ENCODE measurements around the gene CACNG4.

GRCh38 chr17:66928949-66929348 is 35.6 kb upstream of the CACNG4 start:
- TF ChIP-seq CTCF (IDR thresholded peaks at IDR 0.05 in 2 of 3, conservative IDR thresholded peaks at IDR 0.05 in 1 of 3; ENCODE audit: borderline replicate concordance in 1 of 3, insufficient read depth in 1 of 3, low read depth in 2 of 3, low read length in 2 of 3) (no peak), RAD21 (IDR thresholded peaks at IDR 0.05; ENCODE audit: low read depth) (no peak), TCF7L2 (IDR thresholded peaks at IDR 0.05; ENCODE audit: borderline replicate concordance, extremely low read depth, insufficient read depth, insufficient read length) (no peak), SRF (IDR thresholded peaks at IDR 0.05; ENCODE audit: low read depth) (no peak)

All from HCT116 (cell line).